GM23248 (cell line): ENCODE data around the gene RBM15B.

Experiments
- EZH2 ChIP-seq: fragments of 200-600 bp; sonication (generic); IDR thresholded peaks from 2 replicates; pipeline ENCODE4 v1.6.1; 2018; ENCODE audit warnings: antibody characterized with exemption, mild to moderate bottlenecking; ENCODE audit not compliant: insufficient read depth, poor library complexity, severe bottlenecking
- EZH2phosphoT487 ChIP-seq: fragments of 200-600 bp; sonication (generic); IDR thresholded peaks from 2 replicates; pipeline ENCODE4 v1.6.1; 2018; ENCODE audit warnings: antibody characterized with exemption, moderate library complexity, mild to moderate bottlenecking, low read depth; ENCODE audit not compliant: insufficient read depth

GRCh38 chr3:51393564-51393963 is 2.5 kb downstream of the RBM15B start:
- no peak for TF ChIP-seq EZH2
- TF ChIP-seq EZH2phosphoT487: no peak
